ENCODE measurements around the gene SNAPC5. TPM values are rescaled to one million over a fixed set of nuclear protein-coding genes. Genes with fewer than 3 reads are reported as not detected.
"Not testable (repeated sequence)": the region's sequence is repeated elsewhere in the genome, so short reads cannot be mapped to it uniquely, and the experiment has no call there.

SNAPC5 gene
- total and polyA plus RNA-seq, 8 donors = 9.0 to 21.6 (median 13.6) TPM

GRCh38 chr15:66462627-66463026 is 34.9 kb downstream of the SNAPC5 start:
- Histone ChIP-seq H3K9me3 (no peaks in the 10 kb centered on the region), H3K27ac (no peak overlapping the region), H3K36me3 (no peaks in the 10 kb centered on the region), H3K4me1 (no peaks in the 10 kb centered on the region), H3K27me3 (no peaks in the 10 kb centered on the region), H3K4me3 (no peak overlapping the region)
- TF ChIP-seq CTCF (IDR thresholded peaks at IDR 0.05) = no peak
- DNase-seq (no peak), ATAC-seq (peak in 1 of 4 donors; percentile 56), FAIRE-seq (no peak)
- WGBS, 2 donors = 84 to 89% methylated on average over 4 of the region's 4 CpGs
- intact Hi-C loops (cut with DNase I) = no loop called here

GRCh38 chr15:66461917-66462316 is 35.6 kb downstream of the SNAPC5 start:
- Histone ChIP-seq H3K4me3 (no peak overlapping the region), H3K27ac (no peak overlapping the region), H3K36me3 (no peaks in the 10 kb centered on the region), H3K27me3 (no peaks in the 10 kb centered on the region), H3K4me1 (no peaks in the 10 kb centered on the region), H3K9me3 (no peaks in the 10 kb centered on the region)
- 96 to 99% methylated on average over 2 of the region's 2 CpGs for WGBS, 2 donors
- ATAC-seq = no peak
- DNase-seq = no peak
- no peak for FAIRE-seq
- no peak for TF ChIP-seq CTCF (IDR thresholded peaks at IDR 0.05)
- intact Hi-C loops (cut with DNase I) = no loop called here

GRCh38 chr15:66461294-66461693 is 36.3 kb downstream of the SNAPC5 start:
- WGBS, 2 donors = 95 to 96% methylated on average over 6 of the region's 6 CpGs
- H3K9me3 ChIP-seq; H3K36me3 ChIP-seq; DNase-seq; H3K4me3 ChIP-seq; H3K27ac ChIP-seq; FAIRE-seq; H3K4me1 ChIP-seq; H3K27me3 ChIP-seq; ATAC-seq; intact Hi-C loops (cut with DNase I): not testable (repeated sequence)

- intact Hi-C loops (cut with DNase I) = no loop called here
- 90 to 92% methylated on average over 3 of the region's 3 CpGs for WGBS, 2 donors
- Histone ChIP-seq H3K36me3 (no peaks in the 10 kb centered on the region), H3K9me3 (no peaks in the 10 kb centered on the region), H3K4me1 (no peaks in the 10 kb centered on the region), H3K27ac (no peak overlapping the region), H3K4me3 (no peak overlapping the region), H3K27me3 (no peaks in the 10 kb centered on the region)
- ATAC-seq = no peak
- TF ChIP-seq CTCF (IDR thresholded peaks at IDR 0.05) = no peak
- DNase-seq = no peak
- no peak for FAIRE-seq
Measured at GRCh38 chr15:66459818-66460615, 37.5 kb downstream of the SNAPC5 start.

- no peaks in the 10 kb centered on the region for H3K4me1 ChIP-seq
- ATAC-seq (no peak), DNase-seq (no peak), FAIRE-seq (no peak)
- intact Hi-C loops (cut with DNase I) = no loop called here
- H3K9me3 ChIP-seq = no peaks in the 10 kb centered on the region
- 58 to 71% methylated on average over 3 of the region's 3 CpGs for WGBS, 2 donors
- H3K27ac ChIP-seq = no peak overlapping the region
- H3K4me3 ChIP-seq = no peak overlapping the region
- H3K27me3 ChIP-seq = no peaks in the 10 kb centered on the region
- H3K36me3 ChIP-seq = no peaks in the 10 kb centered on the region
- no peak for TF ChIP-seq CTCF (IDR thresholded peaks at IDR 0.05)
Measured at GRCh38 chr15:66456211-66456610, 41.4 kb downstream of the SNAPC5 start.
